GM12872 (cell line): ENCODE results near the gene HPN.

Experiments
- TF ChIP-seq, protein P1 (sequence below): IDR thresholded peaks from 3 replicates; pipeline ENCODE4 v1.5.1; 2011; ENCODE audit warnings: low read depth, mild to moderate bottlenecking, low read length, moderate library complexity; ENCODE audit not compliant: insufficient read depth

Gene HPN

DNA sequence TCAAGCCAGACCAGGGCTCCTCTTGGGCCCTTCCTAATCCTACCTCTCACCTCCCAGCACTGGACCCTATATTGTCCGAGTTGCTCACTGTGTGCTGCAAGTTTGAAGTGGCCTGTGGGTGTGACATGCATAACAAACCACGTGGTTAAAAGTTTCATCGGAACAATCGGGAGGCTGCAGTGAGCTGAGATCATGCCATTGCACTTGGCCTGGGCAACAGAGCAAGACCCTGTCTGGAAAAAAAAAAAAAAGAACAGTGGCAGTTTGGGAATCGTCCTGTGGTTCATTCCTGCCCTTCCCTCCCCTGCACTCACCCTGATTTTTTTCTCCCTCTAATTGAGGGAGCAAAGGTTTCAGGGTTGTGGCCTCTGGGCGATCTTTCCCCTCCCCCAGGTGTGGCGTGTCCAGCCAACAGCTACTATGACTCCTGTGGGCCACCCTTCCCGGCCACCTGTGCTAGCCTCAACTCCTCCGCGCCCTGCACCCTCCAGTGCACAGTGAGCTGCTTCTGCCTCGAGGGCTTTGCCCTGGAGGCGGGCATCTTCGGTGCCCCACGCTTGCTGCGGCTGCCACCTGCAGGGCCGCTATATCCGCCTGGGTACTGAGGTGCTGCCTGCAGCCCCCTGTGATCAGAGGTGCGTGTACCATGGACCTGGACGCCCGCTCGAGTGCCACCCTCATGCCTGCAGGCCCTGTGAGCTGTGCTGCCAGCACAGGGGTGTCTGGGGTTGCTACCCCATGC is 57.8 kb downstream of the HPN start:
- TF ChIP-seq, protein P1, sequence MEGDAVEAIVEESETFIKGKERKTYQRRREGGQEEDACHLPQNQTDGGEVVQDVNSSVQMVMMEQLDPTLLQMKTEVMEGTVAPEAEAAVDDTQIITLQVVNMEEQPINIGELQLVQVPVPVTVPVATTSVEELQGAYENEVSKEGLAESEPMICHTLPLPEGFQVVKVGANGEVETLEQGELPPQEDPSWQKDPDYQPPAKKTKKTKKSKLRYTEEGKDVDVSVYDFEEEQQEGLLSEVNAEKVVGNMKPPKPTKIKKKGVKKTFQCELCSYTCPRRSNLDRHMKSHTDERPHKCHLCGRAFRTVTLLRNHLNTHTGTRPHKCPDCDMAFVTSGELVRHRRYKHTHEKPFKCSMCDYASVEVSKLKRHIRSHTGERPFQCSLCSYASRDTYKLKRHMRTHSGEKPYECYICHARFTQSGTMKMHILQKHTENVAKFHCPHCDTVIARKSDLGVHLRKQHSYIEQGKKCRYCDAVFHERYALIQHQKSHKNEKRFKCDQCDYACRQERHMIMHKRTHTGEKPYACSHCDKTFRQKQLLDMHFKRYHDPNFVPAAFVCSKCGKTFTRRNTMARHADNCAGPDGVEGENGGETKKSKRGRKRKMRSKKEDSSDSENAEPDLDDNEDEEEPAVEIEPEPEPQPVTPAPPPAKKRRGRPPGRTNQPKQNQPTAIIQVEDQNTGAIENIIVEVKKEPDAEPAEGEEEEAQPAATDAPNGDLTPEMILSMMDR, result no peak

GRCh38 chr19:35099897-35100275 is 58.4 kb downstream of the HPN start:
- TF ChIP-seq, protein P1, result no peak

GRCh38 chr19:35100588-35101533 is 59.3 kb downstream of the HPN start:
- TF ChIP-seq, protein P1, result no peak

DNA sequence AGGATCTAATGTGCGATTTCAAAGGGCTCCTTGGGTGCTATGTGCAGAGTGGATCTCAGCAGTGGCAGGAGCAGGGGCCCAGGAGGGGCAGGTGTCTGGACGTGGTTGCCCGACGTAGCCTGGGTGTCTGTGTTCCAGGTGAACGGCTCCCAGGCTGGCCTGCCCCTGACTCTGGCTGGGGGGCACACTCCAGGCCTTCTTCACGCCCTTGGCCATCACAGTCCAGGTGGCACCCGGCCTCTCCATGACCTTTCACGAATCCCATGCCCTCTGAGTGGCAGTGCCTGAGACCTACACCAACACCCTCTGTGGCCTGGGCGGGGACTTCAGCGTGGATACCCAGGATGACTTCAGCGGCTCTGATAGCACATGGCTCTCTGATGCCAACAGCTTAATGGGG is 62.8 kb downstream of the HPN start:
- TF ChIP-seq, protein P1, result no peak

- TF ChIP-seq, protein P1, result no peak
Measured at GRCh38 chr19:35105047-35105410, 63.5 kb downstream of the HPN start.

- TF ChIP-seq, protein P1, result no peak
Measured at GRCh38 chr19:35105411-35106290, 64.1 kb downstream of the HPN start.

DNA sequence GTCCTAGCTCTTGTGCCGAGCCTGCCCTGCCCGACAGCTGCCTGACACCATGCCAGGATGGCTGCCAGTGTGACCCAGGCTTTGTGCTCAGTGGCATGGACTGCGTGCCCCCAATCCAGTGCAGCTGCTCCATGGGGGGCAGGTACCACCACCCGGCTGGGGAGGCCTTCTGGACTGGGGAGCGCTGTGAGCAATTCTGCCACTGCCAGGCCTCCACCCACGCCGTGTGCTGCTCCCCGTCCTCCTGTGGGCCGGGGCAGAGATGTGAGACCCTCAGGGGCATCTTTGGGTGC is 64.7 kb downstream of the HPN start:
- TF ChIP-seq, protein P1, result no peak
